ENCODE results near the gene PRKCD.

DNA sequence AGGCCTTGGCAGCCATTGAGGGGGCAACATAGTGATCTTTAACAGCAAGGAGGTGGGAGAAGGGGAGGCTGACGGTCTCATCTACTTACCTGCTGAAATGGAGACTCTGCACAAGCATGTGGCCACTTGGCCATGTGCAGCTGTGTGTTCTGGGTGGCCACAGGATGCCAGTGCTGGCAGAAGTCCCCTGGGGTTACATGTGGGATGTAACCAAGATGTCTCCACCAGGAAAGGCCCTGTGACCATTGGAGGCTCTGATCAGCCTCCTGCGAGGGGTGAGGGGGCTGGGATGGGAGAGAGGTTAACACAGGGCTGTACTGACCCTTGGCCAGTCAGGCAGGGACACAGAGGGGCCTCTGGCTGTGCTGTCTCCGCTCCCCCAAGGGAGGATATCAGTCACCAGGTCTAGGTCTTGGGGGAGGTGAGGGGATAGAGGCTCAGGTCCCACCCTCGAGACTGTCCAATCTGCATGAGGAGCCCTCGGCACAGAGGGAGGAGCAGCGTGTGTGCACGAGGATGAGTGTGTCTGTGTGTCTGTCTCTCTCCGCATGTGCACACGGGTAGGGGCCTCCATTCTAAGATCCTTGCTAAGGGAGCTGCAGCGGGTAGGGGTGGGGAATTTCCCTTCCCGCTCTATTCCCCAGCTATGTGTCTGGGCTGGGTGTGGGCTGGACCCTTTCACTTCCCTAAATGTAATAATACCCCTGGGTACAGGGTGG, 19.5 kb downstream of the PRKCD start:
- TF ChIP-seq POLR2AphosphoS5 (IDR thresholded peaks at IDR 0.05; ENCODE audit: borderline replicate concordance, low read depth, low read length): no peak
- TF ChIP-seq FOXP2 (optimal IDR thresholded peaks at IDR 0.05; ENCODE audit: control extremely low read depth, extremely low read length, insufficient read depth): no peak
- TF ChIP-seq EZH2 (IDR thresholded peaks at IDR 0.05): no peak

Data from SK-N-MC (cell line).